GM21717 (cell line): ENCODE measurements around the gene ACADM.
"Not testable (repeated sequence)": the region's sequence is repeated elsewhere in the genome, so short reads cannot be mapped to it uniquely, and the experiment has no call there.

Source experiments
- ATAC-seq: cut with Tn5 transposase; IDR thresholded peaks from one replicate; pipeline ENCODE4 v1.9.1; 2021; ENCODE audit warnings: mild to moderate bottlenecking, moderate library complexity; ENCODE audit not compliant: unreplicated experiment

The ACADM gene

GRCh38 chr1:75724472-75725022 is at the start of gene ACADM:
ACADM (plus strand) TSS chr1:75724709; CDS start chr1:75724788, 79 bp downstream.
- ATAC-seq = peak; percentile 90

- no peak for ATAC-seq
Observed at GRCh38 chr1:75677443-75677842, 47.1 kb upstream of the ACADM start.

GRCh38 chr1:75677964-75678363 is 46.5 kb upstream of the ACADM start:
- ATAC-seq = not testable (repeated sequence)

GRCh38 chr1:75690547-75690946 is 34.0 kb upstream of the ACADM start:
- ATAC-seq = no peak

- no peak for ATAC-seq
Observed at GRCh38 chr1:75693551-75693950, 31.0 kb upstream of the ACADM start.

- no peak for ATAC-seq
Observed at GRCh38 chr1:75696000-75696399, 28.5 kb upstream of the ACADM start.

- no peak for ATAC-seq
Observed at GRCh38 chr1:75707191-75707590, 17.3 kb upstream of the ACADM start.

- no peak for ATAC-seq
Observed at GRCh38 chr1:75708910-75709309, 15.6 kb upstream of the ACADM start.

GRCh38 chr1:75710832-75711231 is 13.7 kb upstream of the ACADM start:
- ATAC-seq = no peak

- no peak for ATAC-seq
Observed at GRCh38 chr1:75711846-75712245, 12.7 kb upstream of the ACADM start.

GRCh38 chr1:75712306-75712705 is 12.2 kb upstream of the ACADM start:
- no peak for ATAC-seq

- ATAC-seq = no peak
Observed at GRCh38 chr1:75719810-75720209, 4.7 kb upstream of the ACADM start.

- ATAC-seq = no peak
Observed at GRCh38 chr1:75720325-75720724, 4.2 kb upstream of the ACADM start.

GRCh38 chr1:75720820-75721219 is 3.7 kb upstream of the ACADM start:
- ATAC-seq = no peak

- ATAC-seq = not testable (repeated sequence)
Observed at GRCh38 chr1:75722246-75722645, 2.3 kb upstream of the ACADM start.

- ATAC-seq = no peak
Observed at GRCh38 chr1:75722966-75723365, 1.5 kb upstream of the ACADM start.

- ATAC-seq = peak; percentile 71
Observed at GRCh38 chr1:75723989-75724471, 479 bp upstream of the ACADM start.

GRCh38 chr1:75725266-75725665 is 757 bp downstream of the ACADM start:
- no peak for ATAC-seq

GRCh38 chr1:75725861-75726361 is 1.4 kb downstream of the ACADM start:
- no peak for ATAC-seq

GRCh38 chr1:75727571-75727970 is 3.1 kb downstream of the ACADM start:
- peak; percentile 33 for ATAC-seq

GRCh38 chr1:75730432-75730831 is 5.9 kb downstream of the ACADM start:
- ATAC-seq = no peak

GRCh38 chr1:75731881-75732280 is 7.4 kb downstream of the ACADM start:
- no peak for ATAC-seq

- ATAC-seq = no peak
Observed at GRCh38 chr1:75732703-75733102, 8.2 kb downstream of the ACADM start.
